NCI-H2171 treated with DMSO at 0.1 percent for 48 hours (cell line): ENCODE measurements around the gene UACA.
"Not testable (repeated sequence)": the region's sequence is repeated elsewhere in the genome, so short reads cannot be mapped to it uniquely, and the experiment has no call there.

Source experiments
- DNase-seq: peaks from one replicate; lab custom pipeline; 2025; lab: John Stamatoyannopoulos, UW

The UACA gene

DNA sequence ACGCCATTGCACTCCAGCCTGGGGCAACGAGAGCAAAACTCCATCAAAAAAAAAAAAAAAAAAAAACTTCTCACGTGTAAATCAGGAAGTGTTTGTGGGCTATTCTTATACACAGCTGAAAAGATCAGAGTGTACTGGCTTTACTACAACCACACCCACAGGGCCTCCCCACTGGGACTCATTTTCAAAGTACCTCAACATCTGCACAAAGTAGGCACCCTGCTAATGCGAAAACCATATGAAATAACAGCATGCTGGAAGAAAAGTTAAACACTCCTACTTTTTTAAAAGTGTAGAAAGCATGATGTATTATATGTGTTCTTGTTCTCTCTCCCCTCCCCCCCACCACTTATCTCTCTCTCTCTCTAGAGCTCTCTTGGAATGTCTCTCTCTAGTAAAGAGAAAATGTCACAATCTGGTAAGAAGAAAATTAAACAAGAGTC is 11.1 kb downstream of the UACA start:
- DNase-seq = no peak

GRCh38 chr15:70750203-70750869 is 13.0 kb downstream of the UACA start:
- no peak for DNase-seq

DNA sequence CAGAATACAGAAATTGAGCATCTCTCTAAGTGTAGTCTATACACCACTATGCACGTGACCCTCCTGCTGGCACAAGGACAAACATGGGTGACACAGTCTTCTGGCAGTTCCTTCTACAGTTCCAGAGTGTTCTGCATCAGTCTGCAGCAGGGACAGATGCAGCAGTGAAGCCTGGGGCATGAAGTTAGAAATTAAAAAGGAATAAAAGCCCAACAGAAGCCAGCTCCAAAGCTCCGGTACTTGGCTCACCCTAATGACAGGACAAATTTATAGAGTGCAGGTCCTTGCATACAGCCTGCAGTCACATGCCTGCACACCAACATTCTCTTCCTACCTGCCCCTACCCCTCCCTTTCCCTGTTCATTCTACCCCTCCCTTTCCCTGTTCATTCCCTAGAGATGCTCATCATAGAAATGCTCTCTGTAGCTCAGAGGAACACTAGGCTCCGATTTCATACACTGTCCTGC is 15.0 kb downstream of the UACA start:
- DNase-seq = peak; percentile 81

GRCh38 chr15:70746598-70746997 is 16.8 kb downstream of the UACA start:
- DNase-seq = not testable (repeated sequence)

DNA sequence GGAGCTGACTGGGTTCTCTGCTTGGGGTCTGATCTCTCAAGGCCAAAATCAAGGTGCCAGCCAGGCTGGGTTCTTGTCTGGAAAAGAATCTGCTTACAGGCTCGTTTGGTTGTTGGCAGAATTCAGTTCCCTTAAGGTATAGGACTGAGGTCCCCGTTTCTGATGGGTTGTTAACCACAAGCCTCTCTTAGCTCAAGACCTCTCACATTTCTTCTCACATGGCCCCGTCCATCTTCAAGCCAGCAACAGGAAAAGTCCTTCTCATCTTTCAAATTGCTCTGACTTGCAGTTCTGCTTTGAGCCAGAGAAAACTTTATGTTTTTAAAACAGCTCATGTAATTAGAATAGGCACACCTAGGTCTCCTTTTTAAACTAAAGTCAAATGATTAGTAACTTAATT is 20.4 kb downstream of the UACA start:
- no peak for DNase-seq

- peak; percentile 56 for DNase-seq
Observed at GRCh38 chr15:70741677-70742293, 21.6 kb downstream of the UACA start.

DNA sequence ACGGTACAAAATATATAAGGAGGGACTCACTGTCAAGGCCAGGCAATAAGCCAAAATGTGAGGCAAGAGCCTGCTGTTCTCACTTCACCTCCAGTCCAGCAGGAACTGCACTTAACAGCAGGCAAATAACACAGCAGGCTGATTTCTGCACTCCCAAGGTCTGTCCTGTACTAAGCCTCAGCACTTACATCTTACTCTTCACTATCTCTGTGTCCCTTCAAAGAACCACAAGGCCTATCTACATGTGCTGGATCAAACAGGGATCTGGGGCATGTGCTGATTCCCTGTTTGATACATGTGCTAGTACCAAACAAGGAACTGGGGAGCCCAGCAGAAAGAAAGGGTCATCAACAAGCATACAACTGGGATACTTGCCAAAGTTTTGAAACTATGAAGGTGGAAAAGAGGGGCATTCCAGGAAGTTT is 22.2 kb downstream of the UACA start:
- peak; percentile 59 for DNase-seq

GRCh38 chr15:70735040-70735439 is 28.3 kb downstream of the UACA start:
- DNase-seq = not testable (repeated sequence)

DNA sequence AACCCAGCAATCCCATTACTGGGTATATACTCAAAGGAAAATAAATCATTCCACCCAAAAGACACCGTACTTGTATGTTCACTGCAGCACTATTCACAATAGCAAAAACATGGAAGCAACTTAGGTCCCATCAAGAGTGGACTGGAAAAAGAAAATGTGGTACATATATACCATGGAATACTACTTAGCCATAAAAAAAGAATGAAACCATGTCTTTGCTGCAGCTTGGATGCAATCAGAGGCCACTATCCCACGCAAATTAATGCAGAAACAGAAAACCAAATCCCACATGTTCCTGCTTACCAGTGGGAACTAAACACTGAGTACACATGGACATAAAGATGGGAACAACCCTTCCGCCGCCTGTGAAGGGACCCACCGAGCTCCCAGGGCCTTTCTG is 34.2 kb downstream of the UACA start:
- no peak for DNase-seq

GRCh38 chr15:70726753-70727152 is 36.6 kb downstream of the UACA start:
- no peak for DNase-seq

- DNase-seq = no peak
Observed at GRCh38 chr15:70723927-70724326, 39.4 kb downstream of the UACA start.

DNA sequence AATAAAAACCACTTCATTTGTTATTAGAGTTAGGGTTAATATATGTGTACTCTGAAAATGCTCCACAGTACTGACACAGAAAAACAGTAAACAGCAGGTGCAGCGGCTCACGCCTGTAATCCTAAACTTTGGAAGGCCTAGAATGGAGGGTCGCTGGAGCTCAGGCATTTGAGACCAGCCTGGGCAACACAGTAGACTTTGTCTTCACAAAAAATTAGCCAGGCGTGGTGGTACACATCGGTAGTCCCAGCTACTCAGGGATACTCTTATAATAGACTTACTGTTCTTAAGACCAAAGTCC is 40.3 kb downstream of the UACA start:
- DNase-seq = no peak

DNA sequence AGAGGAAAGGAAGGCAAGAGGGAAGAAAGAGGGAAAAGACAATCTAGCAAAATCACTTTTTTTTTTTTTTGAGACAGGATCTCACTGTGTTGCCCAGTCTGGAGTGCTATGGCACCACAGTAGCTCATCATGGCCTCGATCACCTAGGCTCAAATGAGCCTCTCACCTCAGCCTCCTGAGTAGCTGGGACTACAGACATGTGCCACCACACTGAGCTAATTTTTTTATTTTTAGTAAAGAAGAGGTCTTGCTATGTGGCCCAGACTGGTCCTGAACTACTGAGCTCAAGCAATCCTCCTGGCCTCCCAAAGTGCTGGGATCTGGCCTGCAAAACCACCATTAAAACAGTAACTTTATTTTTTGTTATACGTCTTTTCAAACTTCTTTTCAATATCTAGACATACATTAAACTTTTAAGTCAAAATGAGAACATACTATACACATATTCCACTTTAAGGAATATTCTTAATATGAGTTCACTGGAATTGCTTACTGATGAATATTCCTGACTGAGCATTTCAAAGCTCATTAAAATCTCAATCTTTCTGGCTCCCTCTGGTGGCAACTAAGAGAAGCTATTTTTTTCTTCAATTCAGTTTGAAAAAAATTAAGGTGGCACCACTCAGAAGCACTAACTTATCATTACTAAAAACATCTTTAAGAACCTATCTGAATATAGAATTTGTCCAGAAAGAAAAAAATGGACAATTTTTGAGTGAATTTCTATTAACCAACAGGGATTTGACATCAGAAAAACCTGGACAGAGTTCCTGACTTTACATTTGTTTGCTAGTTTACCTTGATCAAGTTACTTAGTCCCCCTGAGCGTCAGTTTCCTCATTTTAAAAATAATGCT is 40.9 kb downstream of the UACA start:
- DNase-seq = peak; percentile 64

GRCh38 chr15:70720228-70721016 is 42.9 kb downstream of the UACA start:
- no peak for DNase-seq

DNA sequence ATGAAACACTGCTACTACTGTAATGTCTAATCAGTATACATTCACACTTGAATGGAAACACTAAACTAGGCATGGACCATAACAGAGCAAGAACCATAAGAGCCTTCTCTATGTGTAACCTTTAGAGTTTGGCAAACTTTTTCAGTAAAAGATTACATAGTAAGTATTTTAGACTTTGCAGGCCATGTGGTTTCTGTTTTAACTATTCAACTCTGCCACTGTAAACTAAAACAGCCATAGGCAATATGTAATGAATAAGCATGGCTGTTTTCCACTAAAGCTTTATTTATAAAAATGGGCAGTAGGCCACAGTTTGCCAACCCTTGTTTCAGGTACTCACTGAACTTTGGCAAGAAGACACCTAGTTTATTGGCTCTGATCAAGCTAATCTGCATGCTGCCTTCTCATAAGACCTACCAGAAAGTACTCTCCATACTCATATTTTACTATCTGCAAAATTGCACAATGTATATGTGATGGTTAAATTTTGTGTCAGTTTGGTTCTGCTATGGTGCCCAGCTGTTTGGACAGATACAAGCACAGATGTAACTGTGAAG is 46.0 kb downstream of the UACA start:
- DNase-seq = no peak

- DNase-seq = no peak
Observed at GRCh38 chr15:70715840-70716485, 47.4 kb downstream of the UACA start.

DNA sequence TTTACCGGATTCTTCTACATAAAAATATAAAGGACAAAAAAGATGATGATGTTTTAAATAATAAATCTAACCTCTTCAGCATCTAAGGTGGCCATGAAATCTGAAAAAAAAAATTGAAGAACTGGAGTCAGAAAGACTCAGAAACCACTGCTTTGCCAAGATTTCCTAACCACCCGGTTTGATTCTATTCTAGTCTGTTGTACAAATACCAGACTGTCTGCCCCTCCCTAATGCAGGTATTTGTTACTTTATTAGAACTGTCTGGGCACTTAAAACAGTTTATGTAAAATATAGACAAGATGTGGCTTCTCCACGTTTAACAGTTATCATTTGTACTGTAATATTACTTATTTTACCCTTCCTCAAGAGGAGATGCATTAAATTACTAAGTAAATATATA is 48.8 kb downstream of the UACA start:
- DNase-seq = no peak

DNA sequence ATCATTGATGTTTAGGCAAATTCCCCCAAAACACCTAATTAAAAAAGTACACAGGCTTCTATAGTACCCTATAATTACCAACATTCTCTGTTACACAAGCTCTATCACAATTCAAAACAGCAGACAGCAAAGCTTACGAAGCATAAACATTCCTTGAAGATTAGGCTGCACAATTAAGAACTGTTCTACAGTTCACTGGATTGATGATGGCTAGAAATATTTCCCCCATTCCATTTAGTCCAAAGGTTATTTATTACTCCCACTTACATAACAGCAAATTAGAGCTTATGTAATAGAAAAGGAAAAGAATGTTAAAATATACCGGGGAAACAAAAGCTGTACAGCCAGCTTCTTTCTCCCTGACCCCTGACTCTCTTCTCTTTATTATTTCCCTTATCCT is 49.3 kb downstream of the UACA start:
- DNase-seq = no peak

GRCh38 chr15:70712271-70712670 is 51.1 kb downstream of the UACA start:
- DNase-seq = no peak

GRCh38 chr15:70710714-70711113 is 52.6 kb downstream of the UACA start:
- DNase-seq = no peak

DNA sequence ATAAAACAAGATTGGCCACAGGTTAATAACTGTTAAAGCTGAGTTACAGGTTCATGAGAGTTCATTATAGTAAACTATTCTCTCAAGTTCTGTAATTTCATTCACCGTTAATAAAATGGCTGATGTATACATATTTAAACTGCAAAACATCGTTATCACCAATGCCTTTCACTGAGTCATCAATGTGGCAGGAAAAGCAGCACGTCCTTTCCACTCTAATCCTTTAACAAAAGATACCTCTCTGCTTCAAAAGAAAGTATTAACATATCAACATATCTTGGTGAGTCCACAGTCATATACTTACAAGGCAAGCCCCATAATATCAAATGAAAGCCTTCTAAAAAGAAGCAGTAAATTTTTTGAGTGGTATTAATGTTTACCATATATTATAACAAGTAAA is 54.5 kb downstream of the UACA start:
- no peak for DNase-seq
